ENCODE results near the gene OGDH. TPM values are rescaled to one million over a fixed set of nuclear protein-coding genes. Genes with fewer than 3 reads are reported as not detected.

The OGDH gene
- total and polyA plus RNA-seq, 2 experiments from 2014 or later, result 13.5 to 76.9 TPM

DNA sequence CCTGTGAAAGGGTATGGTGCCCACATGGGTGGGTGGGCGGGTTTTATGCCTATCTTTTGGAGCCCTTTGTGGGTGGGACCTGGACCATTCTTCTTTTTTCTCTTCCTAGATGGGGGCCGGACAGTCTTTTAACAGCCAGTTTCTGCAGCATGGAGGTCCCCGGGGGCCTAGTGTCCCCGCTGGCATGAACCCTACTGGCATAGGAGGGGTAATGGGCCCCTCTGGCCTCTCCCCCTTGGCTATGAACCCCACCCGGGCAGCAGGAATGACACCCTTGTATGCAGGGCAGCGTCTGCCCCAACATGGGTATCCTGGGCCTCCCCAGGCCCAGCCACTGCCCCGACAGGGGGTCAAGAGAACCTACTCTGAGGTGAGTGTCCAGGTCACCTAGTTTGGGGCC, 151.3 kb downstream of the OGDH start:
- Histone ChIP-seq H3K4me2 (no peak overlapping the region), H2AFZ (no peak overlapping the region), H3K27me3 (ENCODE audit: insufficient read depth) (no peaks in the 10 kb centered on the region), H3K9me2 (ENCODE audit: insufficient read depth) (no peaks in the 10 kb centered on the region), H3K36me3 (ENCODE audit: insufficient read depth) (0 out of 2 replicates have a peak, but pooled peaks cover 1% of the 10 kb centered on the region), H3K79me2 (replicated peaks; ENCODE audit: insufficient read depth) (peaks cover 17% of the 10 kb centered on the region), H3K27ac (ENCODE audit: low read depth) (no peak overlapping the region), H3F3A (replicated peaks; ENCODE audit: low read depth) (no peaks in the 10 kb centered on the region), H4K20me1 (replicated peaks; ENCODE audit: insufficient read depth) (peaks cover 9% of the 10 kb centered on the region; the same call in 1 of the 2 replicates), H3K4me1 (ENCODE audit: insufficient read depth) (no peaks in the 10 kb centered on the region), H3K4me3 (no peak overlapping the region)
- Mint-ChIP-seq H3K36me3 (ENCODE audit: low read depth) (peaks cover 30% of the 10 kb centered on the region), H3K4me1 (peaks cover 4% of the 10 kb centered on the region; the same call in 2 of the 3 replicates), H3K27ac (no peak overlapping the region), H3K4me3 (no peak overlapping the region), H3K9me3 (no peaks in the 10 kb centered on the region; the same call in 2 of the 3 replicates), H3K27me3 (ENCODE audit: insufficient read depth, low read depth, poor library complexity) (peaks cover 3% of the 10 kb centered on the region)
- DNase-seq (ENCODE audit: low spot score), result no peak
- ATAC-seq, result no peak
- TF ChIP-seq ZNF331 (CRISPR knock-in tag; IDR thresholded peaks at IDR 0.05; ENCODE audit: low read depth), result no peak
- TF ChIP-seq EZH2phosphoT487 (IDR thresholded peaks at IDR 0.05; ENCODE audit: unreplicated experiment), result no peak
- TF ChIP-seq, protein P1, sequence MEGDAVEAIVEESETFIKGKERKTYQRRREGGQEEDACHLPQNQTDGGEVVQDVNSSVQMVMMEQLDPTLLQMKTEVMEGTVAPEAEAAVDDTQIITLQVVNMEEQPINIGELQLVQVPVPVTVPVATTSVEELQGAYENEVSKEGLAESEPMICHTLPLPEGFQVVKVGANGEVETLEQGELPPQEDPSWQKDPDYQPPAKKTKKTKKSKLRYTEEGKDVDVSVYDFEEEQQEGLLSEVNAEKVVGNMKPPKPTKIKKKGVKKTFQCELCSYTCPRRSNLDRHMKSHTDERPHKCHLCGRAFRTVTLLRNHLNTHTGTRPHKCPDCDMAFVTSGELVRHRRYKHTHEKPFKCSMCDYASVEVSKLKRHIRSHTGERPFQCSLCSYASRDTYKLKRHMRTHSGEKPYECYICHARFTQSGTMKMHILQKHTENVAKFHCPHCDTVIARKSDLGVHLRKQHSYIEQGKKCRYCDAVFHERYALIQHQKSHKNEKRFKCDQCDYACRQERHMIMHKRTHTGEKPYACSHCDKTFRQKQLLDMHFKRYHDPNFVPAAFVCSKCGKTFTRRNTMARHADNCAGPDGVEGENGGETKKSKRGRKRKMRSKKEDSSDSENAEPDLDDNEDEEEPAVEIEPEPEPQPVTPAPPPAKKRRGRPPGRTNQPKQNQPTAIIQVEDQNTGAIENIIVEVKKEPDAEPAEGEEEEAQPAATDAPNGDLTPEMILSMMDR (conservative IDR thresholded peaks at IDR 0.05; ENCODE audit: low read depth in 2 of 2), result no peak
- TF ChIP-seq, protein P2, sequence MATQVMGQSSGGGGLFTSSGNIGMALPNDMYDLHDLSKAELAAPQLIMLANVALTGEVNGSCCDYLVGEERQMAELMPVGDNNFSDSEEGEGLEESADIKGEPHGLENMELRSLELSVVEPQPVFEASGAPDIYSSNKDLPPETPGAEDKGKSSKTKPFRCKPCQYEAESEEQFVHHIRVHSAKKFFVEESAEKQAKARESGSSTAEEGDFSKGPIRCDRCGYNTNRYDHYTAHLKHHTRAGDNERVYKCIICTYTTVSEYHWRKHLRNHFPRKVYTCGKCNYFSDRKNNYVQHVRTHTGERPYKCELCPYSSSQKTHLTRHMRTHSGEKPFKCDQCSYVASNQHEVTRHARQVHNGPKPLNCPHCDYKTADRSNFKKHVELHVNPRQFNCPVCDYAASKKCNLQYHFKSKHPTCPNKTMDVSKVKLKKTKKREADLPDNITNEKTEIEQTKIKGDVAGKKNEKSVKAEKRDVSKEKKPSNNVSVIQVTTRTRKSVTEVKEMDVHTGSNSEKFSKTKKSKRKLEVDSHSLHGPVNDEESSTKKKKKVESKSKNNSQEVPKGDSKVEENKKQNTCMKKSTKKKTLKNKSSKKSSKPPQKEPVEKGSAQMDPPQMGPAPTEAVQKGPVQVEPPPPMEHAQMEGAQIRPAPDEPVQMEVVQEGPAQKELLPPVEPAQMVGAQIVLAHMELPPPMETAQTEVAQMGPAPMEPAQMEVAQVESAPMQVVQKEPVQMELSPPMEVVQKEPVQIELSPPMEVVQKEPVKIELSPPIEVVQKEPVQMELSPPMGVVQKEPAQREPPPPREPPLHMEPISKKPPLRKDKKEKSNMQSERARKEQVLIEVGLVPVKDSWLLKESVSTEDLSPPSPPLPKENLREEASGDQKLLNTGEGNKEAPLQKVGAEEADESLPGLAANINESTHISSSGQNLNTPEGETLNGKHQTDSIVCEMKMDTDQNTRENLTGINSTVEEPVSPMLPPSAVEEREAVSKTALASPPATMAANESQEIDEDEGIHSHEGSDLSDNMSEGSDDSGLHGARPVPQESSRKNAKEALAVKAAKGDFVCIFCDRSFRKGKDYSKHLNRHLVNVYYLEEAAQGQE (IDR thresholded peaks at IDR 0.05; ENCODE audit: unreplicated experiment), result no peak
- TF ChIP-seq EZH2 (IDR thresholded peaks at IDR 0.05; ENCODE audit: low read depth, unreplicated experiment), result no peak
- no peak for TF ChIP-seq NANOG (IDR thresholded peaks at IDR 0.05; ENCODE audit: borderline replicate concordance)
- TF ChIP-seq CREB1 (CRISPR knock-in tag; IDR thresholded peaks at IDR 0.05; ENCODE audit: low read depth), result no peak
- TF ChIP-seq POLR2AphosphoS5 (IDR thresholded peaks at IDR 0.05; ENCODE audit: low read depth), result no peak
- TF ChIP-seq STAT1 (IDR thresholded peaks at IDR 0.05; ENCODE audit: unreplicated experiment), result no peak
- TF ChIP-seq, protein P3, sequence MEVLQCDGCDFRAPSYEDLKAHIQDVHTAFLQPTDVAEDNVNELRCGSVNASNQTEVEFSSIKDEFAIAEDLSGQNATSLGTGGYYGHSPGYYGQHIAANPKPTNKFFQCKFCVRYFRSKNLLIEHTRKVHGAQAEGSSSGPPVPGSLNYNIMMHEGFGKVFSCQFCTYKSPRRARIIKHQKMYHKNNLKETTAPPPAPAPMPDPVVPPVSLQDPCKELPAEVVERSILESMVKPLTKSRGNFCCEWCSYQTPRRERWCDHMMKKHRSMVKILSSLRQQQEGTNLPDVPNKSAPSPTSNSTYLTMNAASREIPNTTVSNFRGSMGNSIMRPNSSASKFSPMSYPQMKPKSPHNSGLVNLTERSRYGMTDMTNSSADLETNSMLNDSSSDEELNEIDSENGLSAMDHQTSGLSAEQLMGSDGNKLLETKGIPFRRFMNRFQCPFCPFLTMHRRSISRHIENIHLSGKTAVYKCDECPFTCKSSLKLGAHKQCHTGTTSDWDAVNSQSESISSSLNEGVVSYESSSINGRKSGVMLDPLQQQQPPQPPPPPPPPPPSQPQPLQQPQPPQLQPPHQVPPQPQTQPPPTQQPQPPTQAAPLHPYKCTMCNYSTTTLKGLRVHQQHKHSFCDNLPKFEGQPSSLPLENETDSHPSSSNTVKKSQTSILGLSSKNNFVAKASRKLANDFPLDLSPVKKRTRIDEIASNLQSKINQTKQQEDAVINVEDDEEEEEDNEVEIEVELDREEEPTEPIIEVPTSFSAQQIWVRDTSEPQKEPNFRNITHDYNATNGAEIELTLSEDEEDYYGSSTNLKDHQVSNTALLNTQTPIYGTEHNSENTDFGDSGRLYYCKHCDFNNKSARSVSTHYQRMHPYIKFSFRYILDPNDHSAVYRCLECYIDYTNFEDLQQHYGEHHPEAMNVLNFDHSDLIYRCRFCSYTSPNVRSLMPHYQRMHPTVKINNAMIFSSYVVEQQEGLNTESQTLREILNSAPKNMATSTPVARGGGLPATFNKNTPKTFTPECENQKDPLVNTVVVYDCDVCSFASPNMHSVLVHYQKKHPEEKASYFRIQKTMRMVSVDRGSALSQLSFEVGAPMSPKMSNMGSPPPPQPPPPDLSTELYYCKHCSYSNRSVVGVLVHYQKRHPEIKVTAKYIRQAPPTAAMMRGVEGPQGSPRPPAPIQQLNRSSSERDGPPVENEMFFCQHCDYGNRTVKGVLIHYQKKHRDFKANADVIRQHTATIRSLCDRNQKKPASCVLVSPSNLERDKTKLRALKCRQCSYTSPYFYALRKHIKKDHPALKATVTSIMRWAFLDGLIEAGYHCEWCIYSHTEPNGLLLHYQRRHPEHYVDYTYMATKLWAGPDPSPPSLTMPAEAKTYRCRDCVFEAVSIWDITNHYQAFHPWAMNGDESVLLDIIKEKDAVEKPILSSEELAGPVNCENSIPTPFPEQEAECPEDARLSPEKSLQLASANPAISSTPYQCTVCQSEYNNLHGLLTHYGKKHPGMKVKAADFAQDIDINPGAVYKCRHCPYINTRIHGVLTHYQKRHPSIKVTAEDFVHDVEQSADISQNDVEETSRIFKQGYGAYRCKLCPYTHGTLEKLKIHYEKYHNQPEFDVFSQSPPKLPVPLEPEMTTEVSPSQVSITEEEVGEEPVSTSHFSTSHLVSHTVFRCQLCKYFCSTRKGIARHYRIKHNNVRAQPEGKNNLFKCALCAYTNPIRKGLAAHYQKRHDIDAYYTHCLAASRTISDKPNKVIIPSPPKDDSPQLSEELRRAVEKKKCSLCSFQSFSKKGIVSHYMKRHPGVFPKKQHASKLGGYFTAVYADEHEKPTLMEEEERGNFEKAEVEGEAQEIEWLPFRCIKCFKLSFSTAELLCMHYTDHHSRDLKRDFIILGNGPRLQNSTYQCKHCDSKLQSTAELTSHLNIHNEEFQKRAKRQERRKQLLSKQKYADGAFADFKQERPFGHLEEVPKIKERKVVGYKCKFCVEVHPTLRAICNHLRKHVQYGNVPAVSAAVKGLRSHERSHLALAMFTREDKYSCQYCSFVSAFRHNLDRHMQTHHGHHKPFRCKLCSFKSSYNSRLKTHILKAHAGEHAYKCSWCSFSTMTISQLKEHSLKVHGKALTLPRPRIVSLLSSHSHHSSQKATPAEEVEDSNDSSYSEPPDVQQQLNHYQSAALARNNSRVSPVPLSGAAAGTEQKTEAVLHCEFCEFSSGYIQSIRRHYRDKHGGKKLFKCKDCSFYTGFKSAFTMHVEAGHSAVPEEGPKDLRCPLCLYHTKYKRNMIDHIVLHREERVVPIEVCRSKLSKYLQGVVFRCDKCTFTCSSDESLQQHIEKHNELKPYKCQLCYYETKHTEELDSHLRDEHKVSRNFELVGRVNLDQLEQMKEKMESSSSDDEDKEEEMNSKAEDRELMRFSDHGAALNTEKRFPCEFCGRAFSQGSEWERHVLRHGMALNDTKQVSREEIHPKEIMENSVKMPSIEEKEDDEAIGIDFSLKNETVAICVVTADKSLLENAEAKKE (CRISPR knock-in tag; IDR thresholded peaks at IDR 0.05), result no peak

Measured in GM23338 (cell line).